HEK293 (cell line): Measurements from ENCODE around the gene RNF138.
"Not testable (repeated sequence)": the region's sequence is repeated elsewhere in the genome, so short reads cannot be mapped to it uniquely, and the experiment has no call there.

Source experiments
- CTCF ChIA-PET: fragments of 350-600 bp; formaldehyde crosslinking; extraction: SDS; loops from one replicate; lab custom pipeline; 2021; ENCODE audit warnings: antibody characterized with exemption; lab: Yijun Ruan, JAX
- POLR2A ChIA-PET: fragments of 300-600 bp; formaldehyde crosslinking; extraction: SDS; loops from one replicate; lab custom pipeline; 2020; ENCODE audit warnings: antibody characterized with exemption, inconsistent platforms; lab: Yijun Ruan, JAX
- H3K27ac ChIP-seq: fragments of 200-500 bp; sonication (Bioruptor generic); 2 replicates; pipeline ENCODE4 v1.5.1; 2014; ENCODE audit warnings: low read depth, low read length, control low read depth, inconsistent platforms; ENCODE audit errors: extremely low read depth
- H3K36me3 ChIP-seq, 2 experiments: fragments of 200-500 bp in 1 of 2; sonication (Bioruptor generic) in 1 of 2; 1 replicate in 1 of 2; 2 replicates in 1 of 2; pipeline ENCODE4 v1.5.1; 2014 to 2017; ENCODE audit warnings: inconsistent platforms in 2 of 2, low read length in 2 of 2; ENCODE audit not compliant: control insufficient read depth in 2 of 2, insufficient read depth in 1 of 2
- H3K4me1 ChIP-seq: fragments of 200-500 bp; sonication (Bioruptor generic); 2 replicates; pipeline ENCODE4 v1.5.1; 2014; ENCODE audit warnings: mild to moderate bottlenecking, low read length, inconsistent platforms; ENCODE audit not compliant: control insufficient read depth, insufficient read depth
- H3K4me3 ChIP-seq: 2 replicates; pipeline ENCODE4 v1.5.1; 2011; ENCODE audit warnings: low read depth, mild to moderate bottlenecking, control low read depth, low read length, moderate library complexity
- H3K9me3 ChIP-seq: fragments of 200-500 bp; sonication (Bioruptor generic); 2 replicates; pipeline ENCODE4 v1.5.1; 2014; ENCODE audit warnings: low read depth, low read length, inconsistent platforms; ENCODE audit not compliant: control insufficient read depth, insufficient read depth
- ELK4 ChIP-seq: IDR thresholded peaks from 2 replicates; pipeline ENCODE4 v1.6.1; 2011; ENCODE audit warnings: mild to moderate bottlenecking, low read depth, low read length, borderline replicate concordance
- KLF1 ChIP-seq: fragments of 450-650 bp; formaldehyde crosslinking; IDR thresholded peaks from 2 replicates; pipeline ENCODE4 v1.5.1; 2016; ENCODE audit warnings: missing biosample characterization, missing genetic modification characterization
- KLF10 ChIP-seq: fragments of 450-650 bp; IDR thresholded peaks from 2 replicates; pipeline ENCODE4 v1.5.1; 2018; ENCODE audit warnings: missing biosample characterization, mild to moderate bottlenecking, missing genetic modification characterization
- PRDM1 ChIP-seq: fragments of 450-650 bp; formaldehyde crosslinking; IDR thresholded peaks from 2 replicates; pipeline ENCODE4; 2016; ENCODE audit warnings: missing biosample characterization, missing genetic modification characterization
- SCRT1 ChIP-seq: fragments of 450-650 bp; formaldehyde crosslinking; IDR thresholded peaks from 2 replicates; pipeline ENCODE4 v1.5.1; 2016; ENCODE audit warnings: missing biosample characterization, missing genetic modification characterization, borderline replicate concordance
- SP3 ChIP-seq: fragments of 450-650 bp; formaldehyde crosslinking; IDR thresholded peaks from 2 replicates; pipeline ENCODE4 v1.5.1; 2016; ENCODE audit warnings: missing biosample characterization, missing genetic modification characterization
- YY1 ChIP-seq: fragments of 450-650 bp; formaldehyde crosslinking; IDR thresholded peaks from 2 replicates; pipeline ENCODE4 v1.5.1; 2018; ENCODE audit warnings: missing biosample characterization, missing genetic modification characterization
- ZBTB21 ChIP-seq: fragments of 450-650 bp; formaldehyde crosslinking; IDR thresholded peaks from 2 replicates; pipeline ENCODE4 v1.5.1; 2017; ENCODE audit warnings: missing biosample characterization, missing genetic modification characterization
- ZNF121 ChIP-seq: fragments of 450-650 bp; formaldehyde crosslinking; IDR thresholded peaks from 2 replicates; pipeline ENCODE4 v1.5.1; 2016; ENCODE audit warnings: missing biosample characterization, missing genetic modification characterization
- ZNF146 ChIP-seq: fragments of 450-650 bp; formaldehyde crosslinking; IDR thresholded peaks from 2 replicates; pipeline ENCODE4 v1.5.1; 2016; ENCODE audit warnings: missing biosample characterization, missing genetic modification characterization
- ZNF335 ChIP-seq: fragments of 450-650 bp; formaldehyde crosslinking; conservative IDR thresholded peaks from 2 replicates; pipeline ENCODE4 v1.5.1; 2016; ENCODE audit warnings: missing biosample characterization, missing genetic modification characterization
- ZNF544 ChIP-seq: fragments of 450-650 bp; formaldehyde crosslinking; IDR thresholded peaks from 2 replicates; pipeline ENCODE4 v1.5.0; 2017; ENCODE audit warnings: missing biosample characterization, missing genetic modification characterization
- ZNF549 ChIP-seq: fragments of 450-650 bp; IDR thresholded peaks from 2 replicates; pipeline ENCODE4 v1.5.1; 2018; ENCODE audit warnings: missing biosample characterization, missing genetic modification characterization, mild to moderate bottlenecking, inconsistent platforms, moderate library complexity
- ZNF610 ChIP-seq: fragments of 450-650 bp; formaldehyde crosslinking; IDR thresholded peaks from 2 replicates; pipeline ENCODE4 v1.5.1; 2016; ENCODE audit warnings: missing biosample characterization, missing genetic modification characterization, borderline replicate concordance
- ZNF677 ChIP-seq: fragments of 450-650 bp; IDR thresholded peaks from 2 replicates; pipeline ENCODE4 v1.5.0; 2018; ENCODE audit warnings: missing biosample characterization, mild to moderate bottlenecking, missing genetic modification characterization, moderate library complexity
- TF ChIP-seq, protein P1 (sequence below): fragments of 450-650 bp; formaldehyde crosslinking; IDR thresholded peaks from 2 replicates; pipeline ENCODE4 v1.5.1; 2016; ENCODE audit warnings: missing biosample characterization, missing genetic modification characterization
- TF ChIP-seq, protein P2 (sequence below): fragments of 450-650 bp; formaldehyde crosslinking; IDR thresholded peaks from 2 replicates; pipeline ENCODE4 v1.5.1; 2016; ENCODE audit warnings: missing biosample characterization, missing genetic modification characterization

The RNF138 gene

DNA sequence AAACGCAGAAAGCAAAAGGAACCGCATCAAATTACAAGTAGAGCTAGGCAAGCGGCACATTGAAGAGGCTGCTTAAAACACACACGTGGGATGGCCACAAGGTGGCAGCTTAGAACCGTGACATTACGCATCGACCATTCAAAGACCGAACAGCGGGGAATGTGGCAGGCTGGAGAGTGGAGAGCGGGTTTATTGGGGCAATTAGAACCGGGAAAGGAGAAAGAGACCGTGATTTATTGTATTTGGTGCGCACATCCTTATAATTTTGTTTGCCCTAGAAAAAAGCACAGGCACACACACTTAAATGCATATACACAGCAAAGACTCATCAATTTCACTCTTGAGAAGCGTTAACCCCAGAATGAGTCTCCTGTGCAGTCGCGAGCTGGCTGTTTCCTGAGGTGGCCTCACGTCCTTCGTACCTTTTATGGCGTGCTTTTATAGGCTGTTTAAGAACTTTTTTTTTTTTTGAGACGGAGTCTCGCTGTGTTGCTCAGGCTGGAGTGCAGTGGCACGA lies 66.5 kb downstream of the RNF138 start (continued):
- no peak for TF ChIP-seq ELK4
- TF ChIP-seq KLF10 (tag by site-specific recombination): no peak
- TF ChIP-seq ZNF549 (tag by site-specific recombination): no peak
- no peak for TF ChIP-seq ZNF544 (tag by site-specific recombination)
- TF ChIP-seq YY1 (tag by site-specific recombination): no peak
- TF ChIP-seq, protein P1, sequence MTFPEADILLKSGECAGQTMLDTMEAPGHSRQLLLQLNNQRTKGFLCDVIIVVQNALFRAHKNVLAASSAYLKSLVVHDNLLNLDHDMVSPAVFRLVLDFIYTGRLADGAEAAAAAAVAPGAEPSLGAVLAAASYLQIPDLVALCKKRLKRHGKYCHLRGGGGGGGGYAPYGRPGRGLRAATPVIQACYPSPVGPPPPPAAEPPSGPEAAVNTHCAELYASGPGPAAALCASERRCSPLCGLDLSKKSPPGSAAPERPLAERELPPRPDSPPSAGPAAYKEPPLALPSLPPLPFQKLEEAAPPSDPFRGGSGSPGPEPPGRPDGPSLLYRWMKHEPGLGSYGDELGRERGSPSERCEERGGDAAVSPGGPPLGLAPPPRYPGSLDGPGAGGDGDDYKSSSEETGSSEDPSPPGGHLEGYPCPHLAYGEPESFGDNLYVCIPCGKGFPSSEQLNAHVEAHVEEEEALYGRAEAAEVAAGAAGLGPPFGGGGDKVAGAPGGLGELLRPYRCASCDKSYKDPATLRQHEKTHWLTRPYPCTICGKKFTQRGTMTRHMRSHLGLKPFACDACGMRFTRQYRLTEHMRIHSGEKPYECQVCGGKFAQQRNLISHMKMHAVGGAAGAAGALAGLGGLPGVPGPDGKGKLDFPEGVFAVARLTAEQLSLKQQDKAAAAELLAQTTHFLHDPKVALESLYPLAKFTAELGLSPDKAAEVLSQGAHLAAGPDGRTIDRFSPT (tag by site-specific recombination): no peak
- TF ChIP-seq ZBTB21 (tag by site-specific recombination): no peak
- TF ChIP-seq, all 188 proteins: peak for 44

DNA sequence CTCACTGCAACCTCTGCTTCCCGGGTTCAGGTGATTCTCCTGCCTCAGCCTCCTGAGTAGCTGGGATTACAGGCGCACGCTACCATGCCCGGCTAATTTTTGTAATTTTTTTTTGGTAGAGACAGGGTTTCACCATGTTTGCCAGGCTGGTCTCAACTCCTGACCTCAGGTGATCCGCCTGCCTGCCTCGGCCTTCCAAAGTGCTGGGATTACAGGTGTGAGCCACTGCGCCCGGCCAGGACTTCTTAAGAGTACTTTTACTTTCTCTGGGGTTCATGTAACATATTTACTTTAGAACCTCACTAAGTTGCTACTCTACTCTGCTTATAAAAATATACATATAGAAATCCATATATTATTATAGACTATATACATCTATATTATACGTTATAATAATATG lies 67.0 kb downstream of the RNF138 start:
- ChIA-PET CTCF (interaction anchor here (0.5 to 5.1 kb wide), 35 partner anchors 8 to 1396 kb away, joined by 3 to 53 read pairs (median 5); partner anchors contain the start of gene GAREM1), POLR2A (interaction anchor here (0.7 to 1.6 kb wide), 2 partner anchors 119 to 312 kb away, joined by 3 to 4 read pairs; partner anchors contain the start of gene GAREM1)
- H3K4me3 ChIP-seq, H3K4me1 ChIP-seq, H3K27ac ChIP-seq, H3K9me3 ChIP-seq, H3K36me3 ChIP-seq: not testable (repeated sequence)
- TF ChIP-seq ZNF121 (tag by site-specific recombination) (peak; percentile 69; the same call in 1 of the 2 replicates), ZNF335 (tag by site-specific recombination) (peak; percentile 37; the same call in 1 of the 2 replicates)

GRCh38 chr18:32160547-32160946 lies 68.9 kb downstream of the RNF138 start:
- POLR2A ChIA-PET: no interaction called here
- Histone ChIP-seq H3K4me1 (no peaks in the 10 kb centered on the region), H3K4me3 (no peak overlapping the region), H3K9me3 (no peaks in the 10 kb centered on the region), H3K36me3 (no peaks in the 10 kb centered on the region), H3K27ac (no peak overlapping the region)
- TF ChIP-seq KLF1 (tag by site-specific recombination) (no peak), SCRT1 (tag by site-specific recombination) (no peak), ZNF677 (no peak), ZNF610 (tag by site-specific recombination) (no peak), SP3 (tag by site-specific recombination) (no peak), ZNF146 (no peak), PRDM1 (tag by site-specific recombination) (no peak)
- TF ChIP-seq, protein P2, sequence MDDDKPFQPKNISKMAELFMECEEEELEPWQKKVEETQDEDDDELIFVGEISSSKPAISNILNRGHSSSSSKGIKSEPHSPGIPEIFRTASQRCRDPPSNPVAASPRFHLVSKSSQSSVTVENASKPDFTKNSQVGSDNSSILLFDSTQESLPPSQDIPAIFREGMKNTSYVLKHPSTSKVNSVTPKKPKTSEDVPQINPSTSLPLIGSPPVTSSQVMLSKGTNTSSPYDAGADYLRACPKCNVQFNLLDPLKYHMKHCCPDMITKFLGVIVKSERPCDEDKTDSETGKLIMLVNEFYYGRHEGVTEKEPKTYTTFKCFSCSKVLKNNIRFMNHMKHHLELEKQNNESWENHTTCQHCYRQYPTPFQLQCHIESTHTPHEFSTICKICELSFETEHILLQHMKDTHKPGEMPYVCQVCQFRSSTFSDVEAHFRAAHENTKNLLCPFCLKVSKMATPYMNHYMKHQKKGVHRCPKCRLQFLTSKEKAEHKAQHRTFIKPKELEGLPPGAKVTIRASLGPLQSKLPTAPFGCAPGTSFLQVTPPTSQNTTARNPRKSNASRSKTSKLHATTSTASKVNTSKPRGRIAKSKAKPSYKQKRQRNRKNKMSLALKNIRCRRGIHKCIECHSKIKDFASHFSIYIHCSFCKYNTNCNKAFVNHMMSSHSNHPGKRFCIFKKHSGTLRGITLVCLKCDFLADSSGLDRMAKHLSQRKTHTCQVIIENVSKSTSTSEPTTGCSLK (tag by site-specific recombination): no peak
- CTCF ChIA-PET: interaction anchor here (0.6 to 5.1 kb wide), 6 partner anchors 128 to 556 kb away, joined by 3 to 42 read pairs (median 6); partner anchors contain the start of gene GAREM1
